ENCODE measurements around the gene TBX21.

Gene TBX21

DNA sequence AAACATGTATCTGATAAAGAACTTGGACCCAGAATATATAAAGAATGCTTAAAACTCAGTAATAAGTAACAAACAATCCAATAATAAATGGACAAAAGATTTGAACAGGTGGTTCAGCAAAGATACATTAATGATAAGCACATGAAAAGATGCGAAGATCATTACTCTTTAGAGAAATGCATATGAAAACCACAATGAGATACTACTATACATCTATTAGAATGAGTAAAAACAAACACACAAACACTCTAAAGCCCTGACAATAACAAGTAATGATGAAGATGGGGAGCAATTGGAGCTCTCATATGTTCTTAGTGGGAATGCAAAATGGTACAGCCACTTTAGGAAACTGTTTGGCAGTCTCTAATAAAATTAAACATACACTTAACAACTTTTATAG, 59.4 kb downstream of the TBX21 start:
- Histone ChIP-seq H3K4me2 (ENCODE audit: insufficient read depth, low read length) (no peak overlapping the region), H3K4me3 (ENCODE audit: low read depth in 1 of 2, low read length in 2 of 2) (no peak overlapping the region), H3K79me2 (ENCODE audit: insufficient read depth, low read length) (no peaks in the 10 kb centered on the region), H3K9ac (ENCODE audit: low read depth, low read length) (no peak overlapping the region), H3K36me3 (ENCODE audit: insufficient read depth, low read length) (no peaks in the 10 kb centered on the region), H3K27ac (ENCODE audit: low read length) (no peak overlapping the region), H4K20me1 (ENCODE audit: insufficient read depth, low read length) (no peaks in the 10 kb centered on the region), H2AFZ (ENCODE audit: low read depth, low read length) (no peak overlapping the region), H3K27me3 (ENCODE audit: insufficient read depth, low read length, poor library complexity) (peaks cover 10% of the 10 kb centered on the region), H3K9me3 (ENCODE audit: insufficient read depth, low read length, severe bottlenecking) (no peaks in the 10 kb centered on the region), H3K4me1 (ENCODE audit: insufficient read depth, low read length) (no peaks in the 10 kb centered on the region)
- TF ChIP-seq EZH2 (IDR thresholded peaks at IDR 0.05; ENCODE audit: borderline replicate concordance, low read depth, low read length, severe bottlenecking), result no peak
- TF ChIP-seq, protein P1, sequence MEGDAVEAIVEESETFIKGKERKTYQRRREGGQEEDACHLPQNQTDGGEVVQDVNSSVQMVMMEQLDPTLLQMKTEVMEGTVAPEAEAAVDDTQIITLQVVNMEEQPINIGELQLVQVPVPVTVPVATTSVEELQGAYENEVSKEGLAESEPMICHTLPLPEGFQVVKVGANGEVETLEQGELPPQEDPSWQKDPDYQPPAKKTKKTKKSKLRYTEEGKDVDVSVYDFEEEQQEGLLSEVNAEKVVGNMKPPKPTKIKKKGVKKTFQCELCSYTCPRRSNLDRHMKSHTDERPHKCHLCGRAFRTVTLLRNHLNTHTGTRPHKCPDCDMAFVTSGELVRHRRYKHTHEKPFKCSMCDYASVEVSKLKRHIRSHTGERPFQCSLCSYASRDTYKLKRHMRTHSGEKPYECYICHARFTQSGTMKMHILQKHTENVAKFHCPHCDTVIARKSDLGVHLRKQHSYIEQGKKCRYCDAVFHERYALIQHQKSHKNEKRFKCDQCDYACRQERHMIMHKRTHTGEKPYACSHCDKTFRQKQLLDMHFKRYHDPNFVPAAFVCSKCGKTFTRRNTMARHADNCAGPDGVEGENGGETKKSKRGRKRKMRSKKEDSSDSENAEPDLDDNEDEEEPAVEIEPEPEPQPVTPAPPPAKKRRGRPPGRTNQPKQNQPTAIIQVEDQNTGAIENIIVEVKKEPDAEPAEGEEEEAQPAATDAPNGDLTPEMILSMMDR (IDR thresholded peaks at IDR 0.05; ENCODE audit: borderline replicate concordance, extremely low read depth, low read length, poor library complexity, severe bottlenecking), result no peak
- no peak for ATAC-seq (ENCODE audit: insufficient read depth, low read depth)
- no peak for DNase-seq

DNA sequence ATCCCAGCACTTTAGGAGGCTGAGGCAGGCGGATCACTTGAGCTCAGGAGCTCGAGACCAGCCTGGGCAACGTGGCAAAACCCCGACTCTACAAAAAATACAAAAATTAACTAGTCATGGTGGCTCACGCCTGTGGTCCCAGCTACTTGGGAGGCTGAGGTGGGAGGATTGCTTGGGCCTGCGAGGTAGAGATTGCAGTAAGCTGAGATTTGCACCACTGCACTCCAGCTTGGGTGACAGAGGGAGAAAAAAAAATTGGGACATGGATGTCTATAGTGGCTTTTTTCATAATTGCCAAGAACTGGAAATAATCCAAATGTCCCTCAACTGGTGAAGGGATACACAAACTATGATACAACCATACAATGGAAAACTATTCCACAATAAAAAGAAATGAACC, 59.9 kb downstream of the TBX21 start:
- no peak for DNase-seq
- Histone ChIP-seq H3K9ac (ENCODE audit: low read depth, low read length) (no peak overlapping the region), H3K27ac (ENCODE audit: low read length) (no peak overlapping the region), H4K20me1 (ENCODE audit: insufficient read depth, low read length) (no peaks in the 10 kb centered on the region), H2AFZ (ENCODE audit: low read depth, low read length) (no peak overlapping the region), H3K9me3 (ENCODE audit: insufficient read depth, low read length, severe bottlenecking) (no peaks in the 10 kb centered on the region), H3K79me2 (ENCODE audit: insufficient read depth, low read length) (no peaks in the 10 kb centered on the region), H3K4me1 (ENCODE audit: insufficient read depth, low read length) (no peaks in the 10 kb centered on the region), H3K36me3 (ENCODE audit: insufficient read depth, low read length) (no peaks in the 10 kb centered on the region), H3K4me2 (ENCODE audit: insufficient read depth, low read length) (no peak overlapping the region), H3K4me3 (ENCODE audit: low read depth in 1 of 2, low read length in 2 of 2) (no peak overlapping the region), H3K27me3 (ENCODE audit: insufficient read depth, low read length, poor library complexity) (peaks cover 10% of the 10 kb centered on the region)
- ATAC-seq (ENCODE audit: insufficient read depth, low read depth), result no peak
- TF ChIP-seq, protein P1 (IDR thresholded peaks at IDR 0.05; ENCODE audit: borderline replicate concordance, extremely low read depth, low read length, poor library complexity, severe bottlenecking), result no peak
- TF ChIP-seq EZH2 (IDR thresholded peaks at IDR 0.05; ENCODE audit: borderline replicate concordance, low read depth, low read length, severe bottlenecking), result no peak

Data from DND-41 (cell line).